Upper lobe of left lung (tissue), 4 donors: ENCODE data around the gene HTR2C.

Experiments
- POLR2A ChIP-seq, 4 donors: fragments of 450-650 bp; IDR thresholded peaks; one replicate each; pipeline ENCODE4 v1.5.1; 2016 to 2017; ENCODE audit warnings: antibody characterized with exemption in 4 of 4, mild to moderate bottlenecking in 2 of 4
- POLR2AphosphoS5 ChIP-seq, 2 donors: sonication (generic); formaldehyde crosslinking; IDR thresholded peaks; one replicate each; pipeline ENCODE4 v1.5.1; 2017; ENCODE audit warnings: antibody characterized with exemption in 2 of 2
- TF ChIP-seq, protein P1 (sequence below), 6 experiments: fragments of 450-650 bp in 4 of 6; fragments of 200-600 bp in 2 of 6; sonication (generic) in 2 of 6; IDR thresholded peaks; one replicate each; pipeline ENCODE4 v1.5.1; 2016 to 2019; ENCODE audit warnings: antibody characterized with exemption in 6 of 6

DNA sequence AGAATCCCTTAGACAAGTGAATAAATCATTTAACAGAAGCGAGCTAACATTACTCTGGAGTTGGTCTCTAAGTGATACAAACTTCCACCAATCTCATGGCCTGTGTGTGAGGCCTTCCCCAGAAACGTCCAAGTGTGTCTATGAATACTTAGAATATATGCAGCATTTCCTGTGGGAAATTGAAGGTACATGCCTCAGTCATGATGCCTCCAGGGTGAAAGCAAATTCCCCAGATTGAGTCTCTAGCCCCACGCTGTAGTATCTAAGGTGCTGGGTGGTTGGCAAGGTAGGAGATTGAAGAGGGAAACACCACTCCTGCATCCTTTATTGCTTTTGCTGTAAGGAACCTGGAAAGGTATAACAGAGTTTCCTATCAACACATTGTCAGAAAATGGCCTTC lies 319.7 kb downstream of the HTR2C start:
- TF ChIP-seq, protein P1, sequence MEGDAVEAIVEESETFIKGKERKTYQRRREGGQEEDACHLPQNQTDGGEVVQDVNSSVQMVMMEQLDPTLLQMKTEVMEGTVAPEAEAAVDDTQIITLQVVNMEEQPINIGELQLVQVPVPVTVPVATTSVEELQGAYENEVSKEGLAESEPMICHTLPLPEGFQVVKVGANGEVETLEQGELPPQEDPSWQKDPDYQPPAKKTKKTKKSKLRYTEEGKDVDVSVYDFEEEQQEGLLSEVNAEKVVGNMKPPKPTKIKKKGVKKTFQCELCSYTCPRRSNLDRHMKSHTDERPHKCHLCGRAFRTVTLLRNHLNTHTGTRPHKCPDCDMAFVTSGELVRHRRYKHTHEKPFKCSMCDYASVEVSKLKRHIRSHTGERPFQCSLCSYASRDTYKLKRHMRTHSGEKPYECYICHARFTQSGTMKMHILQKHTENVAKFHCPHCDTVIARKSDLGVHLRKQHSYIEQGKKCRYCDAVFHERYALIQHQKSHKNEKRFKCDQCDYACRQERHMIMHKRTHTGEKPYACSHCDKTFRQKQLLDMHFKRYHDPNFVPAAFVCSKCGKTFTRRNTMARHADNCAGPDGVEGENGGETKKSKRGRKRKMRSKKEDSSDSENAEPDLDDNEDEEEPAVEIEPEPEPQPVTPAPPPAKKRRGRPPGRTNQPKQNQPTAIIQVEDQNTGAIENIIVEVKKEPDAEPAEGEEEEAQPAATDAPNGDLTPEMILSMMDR (IDR thresholded peaks at IDR 0.05): no peak
- no peak for TF ChIP-seq POLR2AphosphoS5 (IDR thresholded peaks at IDR 0.05)
- no peak for TF ChIP-seq POLR2A (IDR thresholded peaks at IDR 0.05)
